Neural progenitor cell (in vitro differentiated cells): ENCODE data around the gene PPM1E.

Experiments used
- CTCF ChIP-seq: fragments of 200-600 bp; sonication (generic); IDR thresholded peaks from 2 replicates; pipeline ENCODE4 v1.5.1; 2017; ENCODE audit warnings: antibody characterized with exemption, mild to moderate bottlenecking
- EZH2phosphoT487 ChIP-seq: fragments of 200-600 bp; sonication (generic); IDR thresholded peaks from 2 replicates; pipeline ENCODE4 v1.6.1; 2017; ENCODE audit warnings: antibody characterized with exemption

GRCh38 chr17:58944166-58944565, 188.5 kb downstream of the PPM1E start:
- no peak for TF ChIP-seq CTCF
- no peak for TF ChIP-seq EZH2phosphoT487
